IMR-90 (cell line): ENCODE data around the gene NELL2. TPM values are rescaled to one million over a fixed set of nuclear protein-coding genes. Genes with fewer than 3 reads are reported as not detected.

Experiments used
- ATAC-seq: fragments of 200-7000 bp; cut with Tn5 transposase; 2 replicates; pipeline ENCODE4 v1.9.1; 2020; ENCODE audit warnings: low read depth, mild to moderate bottlenecking, moderate library complexity
- BruUV-seq: library from RNA; stranded (reverse); fragments of 400-500 nt; replicated peaks from 2 replicates; lab custom pipeline; 2021; lab: Mats Ljungman, UMichigan
- CTCF ChIA-PET: fragments of 300-600 bp; formaldehyde crosslinking; extraction: SDS; loops from one replicate; lab custom pipeline; 2021; ENCODE audit warnings: antibody characterized with exemption; lab: Yijun Ruan, JAX
- POLR2A ChIA-PET: fragments of 300-600 bp; sonication (Branson Sonifier 250); formaldehyde crosslinking; loops from one replicate; lab custom pipeline; 2022; ENCODE audit warnings: antibody characterized with exemption; ENCODE audit not compliant: unreplicated experiment; lab: Charles Lee
- DNase-seq: peaks from one replicate; pipeline ENCODE4 v3.0.0; 2013
- H2AFZ ChIP-seq: replicated peaks from 2 replicates; pipeline ENCODE3; 2013; ENCODE audit warnings: low read length, mild to moderate bottlenecking; ENCODE audit not compliant: poor library complexity
- H2AK5ac ChIP-seq: 2 replicates; pipeline ENCODE4 v1.6.1; 2013; ENCODE audit warnings: low read depth, low read length, inconsistent platforms
- H2AK9ac ChIP-seq: replicated peaks from 2 replicates; pipeline ENCODE3; 2013; ENCODE audit warnings: mild to moderate bottlenecking, low read depth, low read length, moderate library complexity; ENCODE audit not compliant: poor library complexity
- H2BK120ac ChIP-seq: 2 replicates; pipeline ENCODE4 v1.6.1; 2013; ENCODE audit warnings: low read depth, low read length, inconsistent platforms
- H2BK15ac ChIP-seq: 3 replicates; pipeline ENCODE4 v1.6.1; 2013; ENCODE audit warnings: low read depth, low read length, inconsistent platforms
- H2BK20ac ChIP-seq: 2 replicates; pipeline ENCODE4 v1.6.1; 2013; ENCODE audit warnings: low read depth, mild to moderate bottlenecking, inconsistent platforms, low read length, moderate library complexity
- H2BK5ac ChIP-seq: 2 replicates; pipeline ENCODE4 v1.6.1; 2013; ENCODE audit warnings: mild to moderate bottlenecking, low read depth, low read length, inconsistent platforms; ENCODE audit not compliant: poor library complexity, severe bottlenecking
- H3K14ac ChIP-seq: replicated peaks from 2 replicates; pipeline ENCODE4 v1.6.1; 2013; ENCODE audit warnings: low read depth, low read length, inconsistent platforms
- H3K18ac ChIP-seq: 2 replicates; pipeline ENCODE4 v1.6.1; 2013; ENCODE audit warnings: low read depth, low read length, control low read depth
- H3K23ac ChIP-seq: 2 replicates; pipeline ENCODE4 v1.6.1; 2013; ENCODE audit warnings: low read depth, low read length, inconsistent platforms
- H3K27ac ChIP-seq: 2 replicates; pipeline ENCODE4 v1.5.1; 2013; ENCODE audit warnings: mild to moderate bottlenecking, control low read depth, low read length; ENCODE audit not compliant: insufficient read depth
- H3K27me3 ChIP-seq: 2 replicates; pipeline ENCODE4 v1.6.1; 2013; ENCODE audit warnings: low read length; ENCODE audit not compliant: control insufficient read depth, insufficient read depth
- H3K36me3 ChIP-seq: 2 replicates; pipeline ENCODE4 v1.6.1; 2013; ENCODE audit warnings: low read length, mixed read lengths; ENCODE audit not compliant: control insufficient read depth, insufficient read depth
- H3K4ac ChIP-seq: 2 replicates; pipeline ENCODE4 v1.6.1; 2013; ENCODE audit warnings: low read depth, low read length, inconsistent platforms
- H3K4me1 ChIP-seq: 2 replicates; pipeline ENCODE4 v1.6.1; 2013; ENCODE audit warnings: low read length, mixed read lengths; ENCODE audit not compliant: control insufficient read depth, insufficient read depth
- H3K4me2 ChIP-seq: 2 replicates; pipeline ENCODE4 v1.6.1; 2013; ENCODE audit warnings: low read depth, mild to moderate bottlenecking, control low read depth, low read length, moderate library complexity
- H3K4me3 ChIP-seq: 2 replicates; pipeline ENCODE4 v1.5.1; 2013; ENCODE audit warnings: low read depth, mild to moderate bottlenecking, control low read depth, low read length, moderate library complexity; ENCODE audit not compliant: insufficient read depth
- H3K56ac ChIP-seq: 2 replicates; pipeline ENCODE4 v1.6.1; 2013; ENCODE audit warnings: low read length, inconsistent platforms; ENCODE audit not compliant: insufficient read depth; ENCODE audit errors: extremely low read depth
- H3K79me1 ChIP-seq, 2 experiments: 2 replicates each; pipeline ENCODE4 v1.6.1; 2013; ENCODE audit warnings: low read length in 2 of 2, inconsistent platforms in 1 of 2, low read depth in 1 of 2
- H3K9ac ChIP-seq: 2 replicates; pipeline ENCODE4 v1.6.1; 2013; ENCODE audit warnings: low read depth, low read length, control low read depth
- H3K9me1 ChIP-seq: 2 replicates; pipeline ENCODE4 v1.6.1; 2013; ENCODE audit warnings: low read length, inconsistent platforms; ENCODE audit not compliant: insufficient read depth
- H3K9me3 ChIP-seq: 2 replicates; pipeline ENCODE4 v1.6.1; 2013; ENCODE audit warnings: low read length; ENCODE audit not compliant: control insufficient read depth, insufficient read depth
- H4K20me1 ChIP-seq: 2 replicates; pipeline ENCODE4 v1.6.1; 2013; ENCODE audit warnings: low read length, inconsistent platforms; ENCODE audit not compliant: insufficient read depth
- H4K5ac ChIP-seq: 2 replicates; pipeline ENCODE4 v1.6.1; 2013; ENCODE audit warnings: mild to moderate bottlenecking, low read depth, low read length, control low read depth
- H4K8ac ChIP-seq, 2 experiments: 2 replicates each; pipeline ENCODE4 v1.6.1; 2013; ENCODE audit warnings: low read depth in 2 of 2, low read length in 2 of 2, control low read depth in 1 of 2, inconsistent platforms in 1 of 2
- H4K91ac ChIP-seq: 2 replicates; pipeline ENCODE4 v1.6.1; 2013; ENCODE audit warnings: low read depth, low read length, inconsistent platforms; ENCODE audit not compliant: insufficient read depth
- FOS ChIP-seq: fragments of 150-350 bp; IDR thresholded peaks from 2 replicates; pipeline ENCODE4 v1.6.1; 2016; ENCODE audit warnings: low read depth, low read length
- MAFK ChIP-seq: IDR thresholded peaks from 2 replicates; pipeline ENCODE4 v1.6.1; 2012; ENCODE audit warnings: low read depth, low read length, improper control_type of control experiment
- MXI1 ChIP-seq: IDR thresholded peaks from 2 replicates; pipeline ENCODE4 v1.6.1; 2012; ENCODE audit warnings: low read depth, mild to moderate bottlenecking, low read length, moderate library complexity, borderline replicate concordance
- RCOR1 ChIP-seq: IDR thresholded peaks from 2 replicates; pipeline ENCODE4 v1.6.1; 2012; ENCODE audit warnings: mild to moderate bottlenecking, low read length, improper control_type of control experiment; ENCODE audit not compliant: insufficient replicate concordance
- WGBS, 2 experiments: methylation state at CpG; one replicate each; pipeline versions ENCODE4 v1.1.5 to v1.1.7; 2013; ENCODE audit warnings: missing lambda C conversion rate in 2 of 2; ENCODE audit not compliant: insufficient read length in 1 of 2; ENCODE audit errors: extremely low coverage in 2 of 2; 5-methylcytosine and 5-hydroxymethylcytosine counted together
- dilution Hi-C: fragments of 300-500 bp; cut with HindIII; formaldehyde crosslinking; loops from one replicate; pipeline ENCODE4 v1.14.3; 2018; ENCODE audit warnings: low sequenced_read_pairs; ENCODE audit not compliant: unreplicated experiment
- in situ Hi-C: fragments of 300-500 bp; cut with MboI; formaldehyde crosslinking; loops from 3 replicates; pipeline ENCODE4 v1.14.3; 2019; ENCODE audit warnings: low sequenced_read_pairs, inconsistent platforms, mixed read lengths
- intact Hi-C: fragments of 100-400 bp; cut with micrococcal nuclease; formaldehyde crosslinking; loops from 2 replicates; pipeline ENCODE4 v1.10.0; 2022
- polyA plus RNA-seq, 3 experiments: library from polyadenylated mRNA; depleted of rRNA; stranded (reverse); fragments of >200 nt; gene quantifications; 2 replicates each; pipeline ENCODE4 v1.2.3, GENCODE V29; 2012; ENCODE audit warnings: low replicate concordance in 1 of 3
- total RNA-seq: library from RNA; depleted of rRNA; stranded (reverse); fragments of >200 nt; gene quantifications from 2 replicates; pipeline ENCODE4 v1.2.3, GENCODE V29; 2012

NELL2 gene
- total and polyA plus RNA-seq, 2 of the 4 experiments (the other 2 are of a cell fraction), result 0.18 to 0.26 TPM

GRCh38 chr12:44875954-44876543, at the start of gene NELL2 (continued):
- TF ChIP-seq MXI1, result no peak

- H3K27me3 ChIP-seq, result no peaks in the 10 kb centered on the region
- ChIA-PET CTCF (no interaction called here), POLR2A (no interaction called here)
- no peak overlapping the region for H3K9ac ChIP-seq
- H2AK9ac ChIP-seq, result no peak overlapping the region
- H3K18ac ChIP-seq, result no peak overlapping the region
- H3K4me1 ChIP-seq, result no peaks in the 10 kb centered on the region
- H2AK5ac ChIP-seq, result no peak overlapping the region
- no peak overlapping the region for H3K4me2 ChIP-seq
- dilution Hi-C loops (no loop called here), intact Hi-C loops (no loop called here), in situ Hi-C loops (loop anchor here (10.0 kb wide), 2 partner anchors 917 to 957 kb away; no protein-coding TSS in a partner anchor)
- no CpG with 5 or more reads among the region's 3 CpGs for WGBS, 2 experiments
- no peak overlapping the region for H3K27ac ChIP-seq
- H3K23ac ChIP-seq, result no peak overlapping the region
- H3K9me3 ChIP-seq, result no peaks in the 10 kb centered on the region
- TF ChIP-seq MAFK (no peak), RCOR1 (no peak), FOS (no peak)
- H3K14ac ChIP-seq, result no peak overlapping the region
- ATAC-seq (no peak), DNase-seq (no peak)
- H2AFZ ChIP-seq, result no peak overlapping the region
- no TSS peak for BruUV-seq
- no peak overlapping the region for H4K8ac ChIP-seq
- H3K9me1 ChIP-seq, result no peaks in the 10 kb centered on the region
- H2BK20ac ChIP-seq, result no peak overlapping the region
- H3K36me3 ChIP-seq, result no peaks in the 10 kb centered on the region
- H3K56ac ChIP-seq, result no peak overlapping the region
- H4K91ac ChIP-seq, result no peak overlapping the region
- H4K5ac ChIP-seq, result no peak overlapping the region
- no peak overlapping the region for H3K4ac ChIP-seq
- H2BK5ac ChIP-seq, result no peak overlapping the region
- H3K79me1 ChIP-seq, result no peaks in the 10 kb centered on the region
- no peaks in the 10 kb centered on the region for H4K20me1 ChIP-seq
- no peak overlapping the region for H3K4me3 ChIP-seq
- no peak overlapping the region for H2BK120ac ChIP-seq
- no peak overlapping the region for H2BK15ac ChIP-seq
These were observed 45.6 kb upstream of the NELL2 start for GRCh38 chr12:44921736-44922135.
